GM21447 (cell line): ENCODE measurements around the gene STRADB.
"Not testable (repeated sequence)": the region's sequence is repeated elsewhere in the genome, so short reads cannot be mapped to it uniquely, and the experiment has no call there.

Experiments used
- ATAC-seq: cut with Tn5 transposase; IDR thresholded peaks from one replicate; pipeline ENCODE4 v1.9.1; 2021; ENCODE audit not compliant: unreplicated experiment

Gene STRADB, protein sequence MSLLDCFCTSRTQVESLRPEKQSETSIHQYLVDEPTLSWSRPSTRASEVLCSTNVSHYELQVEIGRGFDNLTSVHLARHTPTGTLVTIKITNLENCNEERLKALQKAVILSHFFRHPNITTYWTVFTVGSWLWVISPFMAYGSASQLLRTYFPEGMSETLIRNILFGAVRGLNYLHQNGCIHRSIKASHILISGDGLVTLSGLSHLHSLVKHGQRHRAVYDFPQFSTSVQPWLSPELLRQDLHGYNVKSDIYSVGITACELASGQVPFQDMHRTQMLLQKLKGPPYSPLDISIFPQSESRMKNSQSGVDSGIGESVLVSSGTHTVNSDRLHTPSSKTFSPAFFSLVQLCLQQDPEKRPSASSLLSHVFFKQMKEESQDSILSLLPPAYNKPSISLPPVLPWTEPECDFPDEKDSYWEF

DNA sequence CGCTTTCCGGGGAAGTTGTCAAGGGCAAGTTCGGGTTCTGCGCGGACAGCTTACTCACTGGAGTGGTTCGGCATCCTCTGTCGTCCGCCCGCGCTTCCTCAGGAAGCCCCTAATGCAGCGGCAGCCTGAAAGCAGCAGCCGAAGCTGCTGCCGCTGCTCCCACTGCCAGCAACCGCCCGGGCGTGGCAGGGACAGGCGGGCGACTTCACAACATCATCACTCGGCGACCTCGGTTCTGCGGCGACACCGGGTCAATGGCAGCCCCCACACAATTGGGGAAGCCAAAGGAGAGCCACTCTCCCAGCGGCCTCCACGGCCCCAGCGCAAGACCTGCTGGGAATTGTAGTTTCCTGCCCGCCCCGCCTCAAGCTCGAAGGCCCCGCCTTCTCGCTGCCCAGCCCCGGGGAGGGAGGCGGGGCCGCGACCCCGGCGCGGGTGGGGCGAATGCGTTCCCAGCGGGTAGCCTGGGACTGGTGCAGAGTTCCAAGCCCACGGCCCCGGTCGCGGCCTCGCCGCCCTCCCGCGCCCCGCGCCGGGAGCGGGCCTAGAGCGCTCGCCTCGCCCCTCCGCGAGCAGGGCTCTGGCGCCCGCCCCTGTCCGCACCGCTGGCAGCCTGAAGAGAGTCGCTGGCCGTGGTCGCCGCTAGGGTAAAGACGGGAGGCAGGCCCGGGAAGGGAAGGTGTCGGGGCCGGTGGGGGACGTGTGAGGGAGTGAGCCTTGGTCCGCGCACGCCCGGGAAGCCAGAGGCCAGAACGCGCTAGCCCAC is at the start of gene STRADB, which contains the start of gene TRAK2:
Gene STRADB, plus strand, starts transcription at position 449 of the 766 bp plus-strand sequence. CDS start 3,101 bp downstream, outside the sequence.
Gene TRAK2, minus strand, starts transcription at position 167 of the 766 bp plus-strand sequence. CDS start 30,951 bp downstream, outside the sequence.
- peak; percentile 96 for ATAC-seq

DNA sequence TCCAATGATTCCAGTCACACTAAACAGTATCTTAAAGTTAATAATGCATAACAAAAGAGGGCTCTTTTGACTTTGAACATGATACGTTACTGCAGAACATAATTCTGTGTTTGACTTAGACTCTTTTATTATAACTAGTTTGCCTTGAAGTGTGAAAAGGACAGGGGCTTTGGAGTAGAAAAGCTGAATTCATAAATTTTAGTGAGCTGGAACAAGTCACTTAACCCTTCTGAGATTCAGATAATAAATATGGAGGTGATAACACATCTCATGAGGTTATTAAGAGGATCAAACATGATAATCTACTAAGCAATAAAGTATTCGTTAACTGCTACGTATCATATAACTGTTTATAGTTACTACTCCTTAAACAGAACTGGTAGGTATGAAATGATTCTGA is 49.7 kb upstream of the STRADB start:
- ATAC-seq = no peak

DNA sequence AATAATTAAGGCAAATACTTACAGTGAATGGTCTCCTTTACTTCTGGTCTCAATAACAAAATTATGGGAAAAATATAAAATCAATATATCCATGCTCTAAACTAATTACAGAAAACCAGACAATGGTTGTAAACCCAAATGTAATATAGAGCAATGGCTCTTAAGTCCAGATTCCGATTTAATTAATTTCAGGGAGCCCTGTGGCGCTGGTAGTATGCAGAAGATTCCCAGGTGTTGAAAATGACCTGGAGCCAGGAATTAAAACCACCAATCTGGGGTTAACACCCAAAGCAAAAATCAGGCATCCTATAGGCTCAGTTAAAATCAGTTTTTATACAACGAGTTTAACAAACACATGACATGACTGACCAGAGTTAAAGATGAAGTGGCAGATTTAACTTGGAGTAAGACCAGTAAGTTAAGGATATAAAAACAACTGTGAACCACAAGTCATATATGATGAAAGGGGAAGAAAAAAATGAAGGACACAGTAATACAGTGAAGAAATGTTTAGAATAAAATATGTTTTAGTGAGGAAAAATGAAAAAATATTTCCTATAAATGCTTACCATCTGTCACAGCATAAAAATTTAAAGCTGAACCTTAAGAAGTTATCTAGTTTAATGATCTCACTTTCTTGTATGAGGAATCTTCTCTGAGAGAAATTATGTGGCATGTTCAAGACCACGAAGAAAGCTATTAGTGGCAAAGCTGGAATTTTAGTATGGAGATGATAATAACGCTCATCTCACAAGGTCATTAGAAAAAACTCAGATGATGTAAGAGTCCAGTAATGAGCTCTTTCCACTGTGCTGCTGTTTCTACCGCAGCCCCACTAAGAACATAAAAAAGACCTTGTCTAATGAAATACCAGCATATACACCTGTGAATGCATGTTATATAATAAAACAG is 48.6 kb upstream of the STRADB start:
- ATAC-seq = no peak

DNA sequence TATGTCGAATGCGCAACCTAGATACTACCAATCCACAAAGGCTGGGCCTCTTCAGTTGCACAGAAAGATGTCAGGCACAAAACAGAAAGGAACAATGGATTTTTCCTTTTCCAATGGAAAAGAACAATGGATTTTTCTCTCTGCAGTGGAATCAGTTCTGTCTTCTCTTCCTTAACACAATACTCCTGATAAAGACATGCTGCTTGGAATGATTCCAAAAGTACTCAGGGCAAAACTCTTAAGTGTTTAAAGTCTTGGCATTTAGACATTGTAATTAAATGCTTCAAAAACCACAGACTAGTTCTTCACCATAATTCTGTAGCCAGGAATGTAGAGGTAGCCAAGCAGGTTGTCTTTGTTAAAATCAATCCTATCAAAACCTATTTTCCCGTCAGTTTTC is 47.7 kb upstream of the STRADB start:
- ATAC-seq = no peak

DNA sequence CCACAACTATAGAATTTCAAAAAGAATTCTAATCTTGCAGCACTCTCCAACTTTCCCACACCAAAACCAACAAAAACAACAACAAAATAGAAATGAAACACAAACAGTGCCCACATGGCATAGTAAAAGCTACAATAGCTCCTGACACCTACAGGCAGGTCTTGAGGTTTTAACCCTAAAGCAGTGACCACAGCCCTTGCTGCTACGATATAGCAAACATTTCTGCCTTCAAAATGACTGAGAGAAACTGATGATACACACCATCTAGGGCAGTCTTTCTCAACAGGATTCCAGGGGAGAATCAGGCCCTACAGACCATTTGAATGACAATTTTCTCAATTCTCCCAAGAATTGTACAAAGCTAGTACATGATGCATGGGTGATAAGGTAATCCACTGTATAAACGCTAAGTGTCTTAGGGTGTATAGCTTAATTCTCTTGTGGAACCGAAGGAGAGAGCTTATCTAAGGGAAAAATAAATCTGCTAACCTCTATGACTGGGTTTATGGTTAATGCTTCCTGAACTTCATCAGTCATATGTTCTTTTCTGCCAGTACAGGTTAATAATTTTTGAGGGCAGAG is 46.8 kb upstream of the STRADB start:
- ATAC-seq = no peak

DNA sequence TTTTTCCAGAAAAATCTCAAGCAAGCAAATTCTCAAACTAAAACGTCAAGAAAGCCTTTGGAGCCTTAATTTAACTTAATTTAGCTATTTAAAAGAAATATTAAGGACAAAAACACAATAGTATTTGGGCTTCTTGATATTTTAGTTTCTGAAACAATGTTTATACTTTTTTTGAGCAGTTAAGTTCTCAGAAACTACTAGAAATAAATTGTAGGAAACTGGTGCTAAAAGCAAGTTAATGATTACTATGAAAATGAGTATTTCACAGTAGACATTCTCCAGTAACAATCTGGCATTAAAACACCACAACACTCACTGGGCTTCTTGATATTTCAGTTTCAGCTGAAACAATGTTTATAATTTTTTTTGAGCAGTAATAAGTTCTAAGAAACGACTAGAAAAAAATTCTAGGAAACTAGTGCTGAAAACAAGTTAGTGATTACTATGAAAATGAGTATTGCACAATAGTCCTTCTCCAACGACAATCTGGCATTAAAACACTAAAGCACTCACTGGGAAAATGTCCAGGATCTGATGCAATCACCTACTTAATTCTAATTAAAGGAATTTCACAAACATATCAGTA is 45.4 kb upstream of the STRADB start:
- ATAC-seq = no peak

DNA sequence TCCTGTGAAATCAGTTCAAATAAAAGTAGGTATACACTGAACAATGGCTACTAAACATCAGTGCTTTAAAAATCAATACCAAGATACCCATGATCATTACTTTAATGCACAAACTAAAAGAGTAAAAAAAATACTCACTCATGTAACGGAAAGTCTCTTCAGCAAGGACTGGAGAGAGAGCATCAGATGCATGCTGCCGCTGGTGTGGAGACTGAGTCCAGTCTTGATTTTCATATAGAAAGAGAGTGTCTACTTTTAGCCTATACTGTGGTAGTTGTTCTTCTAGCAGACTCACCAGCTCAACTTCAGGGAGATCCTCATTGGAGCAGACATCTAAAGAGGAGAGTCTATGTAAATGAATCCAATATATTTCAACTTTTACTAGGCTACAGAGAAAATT is 44.3 kb upstream of the STRADB start:
- ATAC-seq = no peak

DNA sequence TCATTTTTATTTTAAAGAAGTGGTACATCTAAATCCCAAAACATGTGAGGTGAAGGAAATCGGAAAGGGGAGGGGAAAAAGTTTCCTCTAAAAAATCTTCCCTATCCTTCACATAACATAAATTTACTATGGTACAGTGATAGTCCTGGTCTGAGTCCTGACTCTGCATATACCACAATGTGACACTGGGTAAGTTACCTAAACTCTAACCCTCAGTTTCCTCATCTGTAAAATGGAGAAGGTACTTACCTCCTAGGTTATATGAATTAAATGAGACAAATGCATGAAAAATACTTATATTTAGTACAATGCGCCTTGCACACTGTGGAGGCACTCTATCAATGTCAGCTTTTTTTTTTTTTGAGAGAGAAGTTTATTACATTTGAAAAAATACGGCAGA is 42.6 kb upstream of the STRADB start:
- ATAC-seq = no peak

DNA sequence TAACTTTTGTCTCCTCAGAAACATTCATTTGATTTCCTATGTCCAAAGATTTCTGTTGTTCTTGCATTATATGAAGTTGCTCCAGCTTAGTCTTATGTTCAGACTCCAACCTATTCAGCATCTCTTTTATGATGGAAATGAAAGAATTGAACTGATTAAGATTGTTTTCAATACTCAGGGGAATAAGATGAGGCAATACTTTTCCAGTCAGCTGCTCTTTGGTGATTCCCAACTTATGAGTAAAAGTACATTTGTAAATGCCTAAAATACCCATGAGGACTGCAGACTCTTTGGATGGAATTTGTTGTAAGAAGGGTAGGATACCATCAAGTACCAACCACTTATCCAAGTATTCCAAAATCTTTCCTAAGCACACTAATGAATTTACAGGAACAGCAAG is 40.1 kb upstream of the STRADB start:
- ATAC-seq = no peak

DNA sequence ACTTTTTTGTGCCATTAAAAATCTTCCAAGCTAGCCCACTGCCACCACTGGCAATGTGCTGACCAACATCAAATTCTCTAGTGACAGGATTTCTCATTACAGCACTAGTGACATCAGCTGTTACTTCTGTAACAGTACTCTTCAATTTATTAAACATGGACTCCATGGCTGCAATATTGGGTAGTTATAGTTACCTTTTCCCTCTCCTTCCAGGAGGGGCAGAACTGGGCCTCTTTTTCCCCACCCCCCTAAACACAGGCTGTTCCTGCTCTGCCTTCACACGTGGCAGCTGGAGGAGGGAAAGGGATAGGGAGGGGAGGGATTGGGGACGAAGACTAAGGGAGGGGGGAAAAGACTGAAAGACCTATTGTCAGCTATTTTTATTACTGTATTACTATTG is 38.4 kb upstream of the STRADB start:
- ATAC-seq = no peak

DNA sequence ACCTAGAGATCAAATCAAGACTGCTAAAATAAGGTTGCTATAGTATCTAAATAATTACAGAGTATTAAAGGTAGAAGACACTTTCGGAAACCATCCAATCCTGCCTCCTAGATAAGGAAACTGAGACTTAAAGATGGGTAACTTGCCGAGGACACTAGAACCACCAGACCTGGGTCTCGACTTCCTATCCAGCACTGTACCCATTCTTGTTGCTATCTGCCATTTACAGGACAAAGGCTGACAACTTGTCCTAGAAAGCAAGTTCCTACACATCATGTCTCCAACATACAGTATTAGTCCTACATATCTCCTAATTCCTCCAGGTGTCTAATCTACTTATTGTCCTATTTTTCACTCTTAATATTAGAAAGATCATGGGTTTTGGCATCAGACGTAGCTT is 38.0 kb upstream of the STRADB start:
- ATAC-seq = no peak

DNA sequence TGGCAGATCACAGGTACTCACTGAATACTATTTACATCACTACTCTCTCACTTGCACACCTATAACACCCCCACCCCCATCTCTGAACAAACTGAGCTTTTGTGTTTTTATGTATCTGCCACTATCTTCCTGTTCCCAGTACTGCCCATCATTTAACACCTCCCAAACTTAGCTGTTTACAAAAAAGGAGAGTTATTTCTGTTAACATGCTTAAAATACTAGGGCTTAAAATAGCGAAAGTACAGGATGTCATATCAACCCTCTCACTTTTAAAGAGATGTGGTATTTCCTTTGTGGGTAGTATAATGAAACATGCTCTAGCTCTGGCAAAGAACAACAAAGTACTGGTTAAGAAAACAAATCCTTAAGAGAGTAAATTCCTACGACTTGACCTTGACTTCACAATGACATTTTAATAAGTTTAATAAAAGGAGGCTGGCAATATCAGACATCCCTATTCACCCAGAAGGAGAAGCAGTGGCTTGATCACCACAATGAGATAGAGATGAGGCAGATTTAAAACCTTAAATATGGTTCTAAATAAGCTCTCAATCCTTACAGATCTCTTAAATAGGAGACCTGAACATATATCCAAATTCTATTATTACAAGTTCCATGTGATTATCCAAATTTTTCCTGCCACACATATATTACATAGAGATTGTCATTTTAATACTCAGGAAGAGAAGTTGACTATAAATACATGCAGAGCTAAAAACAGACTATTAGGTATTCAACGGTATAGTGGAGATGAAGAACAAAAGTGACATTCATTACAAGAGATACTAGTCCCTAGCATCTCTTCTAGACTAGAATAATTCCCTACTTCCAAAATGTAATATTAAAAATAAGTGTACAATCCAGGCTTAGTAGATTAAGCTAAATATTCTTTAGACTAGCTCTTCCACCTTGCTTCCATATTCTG is 37.2 kb upstream of the STRADB start:
- ATAC-seq = peak; percentile 89

DNA sequence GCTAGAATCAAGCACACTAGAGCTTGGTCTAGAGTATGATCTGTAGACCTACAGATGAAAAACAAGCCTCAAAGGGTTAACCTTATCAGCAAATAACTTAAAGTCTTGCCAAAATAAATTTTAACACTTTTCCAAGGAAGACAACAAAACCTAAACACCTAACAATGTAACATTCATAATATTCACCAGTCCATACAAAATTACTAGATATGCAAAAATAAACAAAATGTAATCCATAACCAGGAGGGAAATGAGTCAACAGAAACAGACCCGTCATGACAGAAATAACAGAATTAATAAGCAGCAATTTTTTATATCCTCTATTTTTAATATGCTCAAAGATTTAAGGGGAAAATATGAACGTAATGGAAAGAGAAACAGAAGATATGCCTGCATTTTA is 36.4 kb upstream of the STRADB start:
- ATAC-seq = no peak

DNA sequence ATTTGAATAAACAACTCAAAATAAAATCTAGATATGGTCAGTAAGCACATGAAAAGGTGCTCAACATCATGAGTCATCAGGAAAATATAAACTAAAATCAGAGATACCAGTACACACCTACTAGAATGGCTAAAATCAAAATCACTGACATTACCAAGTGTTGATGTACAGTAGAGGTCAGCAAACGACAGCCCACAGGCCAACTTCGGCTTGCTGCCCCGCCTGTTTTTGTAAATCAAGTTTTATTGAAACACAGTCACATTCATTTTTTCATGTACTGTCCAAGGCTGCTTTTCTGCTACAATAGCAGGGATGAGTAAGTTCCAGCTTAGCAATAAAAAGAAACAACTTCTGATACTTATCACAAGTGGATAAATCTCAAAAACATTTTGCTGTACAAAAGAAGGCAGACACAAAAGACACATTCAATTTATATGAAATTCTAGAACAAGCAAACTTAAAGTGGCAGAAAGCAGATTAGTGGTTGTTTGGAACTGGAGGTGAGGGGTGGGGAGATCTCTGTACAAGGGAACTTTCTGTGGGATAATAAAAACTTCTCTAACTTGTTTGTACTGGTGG is 32.4 kb upstream of the STRADB start:
- ATAC-seq = no peak

DNA sequence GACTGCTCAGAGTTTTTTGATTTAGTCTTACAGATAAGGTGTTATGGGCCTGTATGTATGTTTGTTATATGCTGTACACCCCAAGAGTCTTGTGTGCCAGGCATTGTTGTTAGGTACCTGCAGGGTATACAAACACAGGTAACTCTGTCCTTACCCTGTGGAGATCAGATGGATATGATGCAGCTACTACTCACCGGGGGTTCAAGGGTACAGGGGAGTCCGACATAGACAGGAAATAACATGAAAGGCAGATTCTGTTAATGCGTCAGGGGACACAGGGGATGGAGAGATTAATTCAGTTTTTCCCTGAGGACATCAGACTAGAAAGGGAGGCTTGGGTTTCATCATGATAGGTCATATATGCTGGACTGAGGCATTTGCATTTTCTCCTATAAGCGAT is 31.6 kb upstream of the STRADB start:
- ATAC-seq = no peak

DNA sequence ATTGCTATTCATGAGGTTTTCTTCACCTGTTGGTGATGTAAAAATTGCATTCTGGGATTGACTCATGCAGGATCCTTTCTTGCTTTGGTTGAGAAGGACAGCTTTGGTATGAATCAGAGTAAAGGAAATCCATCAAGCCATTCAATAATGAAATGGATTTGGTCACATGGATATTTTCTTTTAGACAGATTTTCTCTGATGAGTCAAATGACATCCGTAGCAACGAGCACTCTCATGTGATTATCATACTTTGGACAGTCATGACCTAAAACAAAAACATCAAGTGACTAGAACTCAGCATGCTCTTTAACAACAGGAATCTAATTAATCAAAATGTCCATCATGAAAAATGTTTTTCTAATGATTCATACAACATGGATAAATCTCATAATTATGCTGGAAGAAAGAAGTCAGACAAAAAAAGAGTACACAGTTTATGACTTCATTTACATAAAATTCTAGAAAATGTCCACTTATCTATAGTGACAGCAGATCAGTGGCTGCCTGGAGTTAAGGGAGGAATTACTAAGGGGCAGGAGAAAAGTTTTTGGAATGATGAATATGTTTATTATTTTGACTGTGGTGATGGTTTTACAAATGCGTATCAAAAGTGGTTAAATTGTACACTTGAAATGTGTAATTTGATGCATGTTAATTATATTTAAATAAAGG is 31.0 kb upstream of the STRADB start:
- ATAC-seq = no peak

DNA sequence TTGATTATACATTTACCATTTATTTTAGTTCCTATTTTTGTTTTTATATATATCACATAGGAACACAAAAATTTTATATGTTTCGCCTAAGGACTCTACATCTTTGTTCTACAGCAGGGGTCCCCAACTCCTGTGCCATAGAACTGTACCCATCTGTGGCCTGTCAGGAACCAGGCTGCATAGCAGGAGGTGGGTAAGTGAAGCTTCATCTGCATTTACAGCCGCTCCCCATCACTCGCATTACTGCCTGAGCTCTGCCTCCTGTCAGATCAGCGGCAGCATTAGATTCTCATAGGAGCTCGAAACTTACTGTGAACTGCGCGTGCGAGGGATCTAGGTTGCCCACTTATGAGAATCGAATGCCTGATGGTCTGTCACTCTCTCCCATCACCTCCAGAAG is 25.6 kb upstream of the STRADB start:
- ATAC-seq = no peak

DNA sequence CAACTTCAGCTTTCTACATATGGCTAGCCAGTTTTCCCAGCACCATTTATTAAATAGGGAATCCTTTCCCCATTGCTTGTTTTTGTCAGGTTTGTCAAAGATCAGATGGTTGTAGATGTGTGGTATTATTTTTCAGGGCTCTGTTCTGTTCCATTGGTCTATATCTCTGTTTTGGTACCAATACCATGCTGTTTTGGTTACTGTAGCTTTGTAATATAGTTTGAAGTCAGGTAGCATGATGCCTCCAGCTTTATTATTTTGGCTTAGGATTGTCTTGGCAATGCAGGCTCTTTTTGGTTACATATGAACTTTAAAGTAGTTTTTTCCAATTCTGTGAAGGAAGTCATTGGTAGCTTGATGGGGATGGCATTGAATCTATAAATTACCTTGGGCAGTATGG is 23.2 kb upstream of the STRADB start:
- ATAC-seq = not testable (repeated sequence)
